Keratinocyte (primary cell): ENCODE results near the gene LSAMP. TPM values are rescaled to one million over a fixed set of nuclear protein-coding genes. Genes with fewer than 3 reads are reported as not detected.

Source experiments
- DNase-seq: peaks from one replicate; pipeline ENCODE4 v3.0.0-alpha.2; 2011; ENCODE audit warnings: low read depth, missing footprints, low spot score
- FAIRE-seq: peaks from 2 replicates; lab custom pipeline; 2011; peaks lifted over from hg19 to GRCh38; lab: Jason Lieb, UNC
- H2AFZ ChIP-seq: 2 replicates; pipeline ENCODE4 v1.6.0; 2012; ENCODE audit warnings: low read length, control low read depth, inconsistent platforms; ENCODE audit not compliant: control insufficient read depth
- H3K27ac ChIP-seq: 2 replicates; pipeline ENCODE4 v1.5.1; 2011; ENCODE audit warnings: low read length; ENCODE audit not compliant: control insufficient read depth, insufficient read depth
- H3K27me3 ChIP-seq: 3 replicates; pipeline ENCODE4 v1.6.0; 2011; ENCODE audit warnings: low read length; ENCODE audit not compliant: control insufficient read depth, insufficient read depth; ENCODE audit errors: extremely low read depth
- H3K36me3 ChIP-seq, 2 experiments: 2 replicates in 1 of 2; 3 replicates in 1 of 2; pipeline ENCODE4 v1.5.1; 2011; ENCODE audit warnings: low read length in 2 of 2, mild to moderate bottlenecking in 1 of 2; ENCODE audit not compliant: control insufficient read depth in 2 of 2, insufficient read depth in 2 of 2; ENCODE audit errors: extremely low read depth in 1 of 2
- H3K4me1 ChIP-seq: 3 replicates; pipeline ENCODE4 v1.5.1; 2011; ENCODE audit warnings: low read length; ENCODE audit not compliant: control insufficient read depth, insufficient read depth; ENCODE audit errors: extremely low read depth
- H3K4me2 ChIP-seq: 3 replicates; pipeline ENCODE4 v1.6.0; 2011; ENCODE audit warnings: low read depth, low read length; ENCODE audit not compliant: control insufficient read depth, insufficient read depth; ENCODE audit errors: extremely low read depth
- H3K4me3 ChIP-seq, 3 experiments: fragments of 200-600 bp in 1 of 3; sonication (generic) in 1 of 3; 2 replicates in 2 of 3; 3 replicates in 1 of 3; pipeline ENCODE4 v1.5.1; 2011 to 2016; ENCODE audit warnings: low read length in 3 of 3, mild to moderate bottlenecking in 3 of 3, control low read depth in 2 of 3, inconsistent platforms in 1 of 3, low read depth in 1 of 3, mixed read lengths in 1 of 3, mixed run types in 1 of 3, moderate library complexity in 1 of 3; ENCODE audit not compliant: control insufficient read depth in 2 of 3, insufficient read depth in 2 of 3; ENCODE audit errors: extremely low read depth in 1 of 3
- H3K79me2 ChIP-seq: 2 replicates; pipeline ENCODE4 v1.6.0; 2012; ENCODE audit warnings: low read length; ENCODE audit not compliant: control insufficient read depth, insufficient read depth
- H3K9ac ChIP-seq: 3 replicates; pipeline ENCODE4 v1.6.0; 2011; ENCODE audit warnings: low read length; ENCODE audit not compliant: control insufficient read depth, insufficient read depth; ENCODE audit errors: extremely low read depth
- H3K9me1 ChIP-seq: 3 replicates; pipeline ENCODE4 v1.6.0; 2011; ENCODE audit warnings: low read length; ENCODE audit not compliant: control insufficient read depth, insufficient read depth; ENCODE audit errors: extremely low read depth
- H3K9me3 ChIP-seq: 2 replicates; pipeline ENCODE4 v1.5.1; 2012; ENCODE audit warnings: low read depth, low read length; ENCODE audit not compliant: control insufficient read depth
- H4K20me1 ChIP-seq: 3 replicates; pipeline ENCODE4 v1.6.0; 2011; ENCODE audit warnings: low read length; ENCODE audit not compliant: control insufficient read depth, insufficient read depth; ENCODE audit errors: extremely low read depth
- CTCF ChIP-seq, 3 experiments: IDR thresholded peaks in 1 of 3; conservative IDR thresholded peaks in 1 of 3; optimal IDR thresholded peaks in 1 of 3; 2 replicates in 2 of 3; 3 replicates in 1 of 3; pipeline versions ENCODE3 to v1.5.1; 2011; ENCODE audit warnings: low read length in 3 of 3, mild to moderate bottlenecking in 3 of 3, moderate library complexity in 2 of 3, control low read depth in 1 of 3, inconsistent platforms in 1 of 3; ENCODE audit not compliant: insufficient read depth in 2 of 3; ENCODE audit errors: extremely low read depth in 1 of 3
- EZH2 ChIP-seq: IDR thresholded peaks from one replicate; pipeline ENCODE4 v1.6.1; 2012; ENCODE audit warnings: inconsistent platforms, mild to moderate bottlenecking, low read length, moderate library complexity
- dilution Hi-C: fragments of 300-500 bp; cut with MboI; formaldehyde crosslinking; loops from one replicate; pipeline ENCODE4 v1.7.0; 2020; ENCODE audit warnings: low sequenced_read_pairs; ENCODE audit not compliant: extremely low pct_ligation_motif_present
- polyA plus RNA-seq, 5 experiments: library from polyadenylated mRNA; depleted of rRNA in 3 of 5; stranded (reverse) in 3 of 5; stranded (forward) in 1 of 5; unstranded in 1 of 5; fragments of >200 nt; gene quantifications; 1 replicate in 1 of 5; 2 replicates in 3 of 5; 3 replicates in 1 of 5; pipeline versions ENCODE4 v1.2.1 to v1.2.3, GENCODE V29; 2011 to 2012; ENCODE audit warnings: missing spikeins in 2 of 5, low read depth in 1 of 5, low replicate concordance in 1 of 5

The LSAMP gene
- polyA plus RNA-seq, 1 donor (not counting 4 experiments of a cell fraction or from before 2014, with no cell fraction given) = 0.12 TPM

- Histone ChIP-seq H3K9ac (no peak overlapping the region), H3K9me1 (no peaks in the 10 kb centered on the region), H3K4me1 (no peaks in the 10 kb centered on the region), H3K79me2 (no peaks in the 10 kb centered on the region), H3K9me3 (no peaks in the 10 kb centered on the region), H3K36me3 (no peaks in the 10 kb centered on the region), H3K27me3 (no peaks in the 10 kb centered on the region), H3K4me3 (no peak overlapping the region), H3K4me2 (no peak overlapping the region), H2AFZ (no peak overlapping the region), H3K27ac (no peak overlapping the region), H4K20me1 (no peaks in the 10 kb centered on the region)
- FAIRE-seq (no peak), DNase-seq (no peak)
- TF ChIP-seq CTCF (optimal IDR thresholded peaks at IDR 0.05 in 1 of 3, IDR thresholded peaks at IDR 0.05 in 1 of 3, conservative IDR thresholded peaks at IDR 0.05 in 1 of 3; ENCODE audit: extremely low read depth in 1 of 3, insufficient read depth in 2 of 3, low read length in 3 of 3) (no peak), EZH2 (no peak)
- dilution Hi-C loops = no loop called here
Measured at GRCh38 chr3:116254541-116254940, 190.7 kb downstream of the LSAMP start.

GRCh38 chr3:116253511-116253910, 191.8 kb downstream of the LSAMP start:
- H2AFZ ChIP-seq = no peak overlapping the region
- FAIRE-seq (no peak), DNase-seq (no peak)
- H3K4me1 ChIP-seq = no peaks in the 10 kb centered on the region
- dilution Hi-C loops = no loop called here
- H3K9me1 ChIP-seq = no peaks in the 10 kb centered on the region
- H3K27ac ChIP-seq = no peak overlapping the region
- H3K27me3 ChIP-seq = no peaks in the 10 kb centered on the region
- no peaks in the 10 kb centered on the region for H3K9me3 ChIP-seq
- no peaks in the 10 kb centered on the region for H3K79me2 ChIP-seq
- no peaks in the 10 kb centered on the region for H4K20me1 ChIP-seq
- H3K9ac ChIP-seq = no peak overlapping the region
- no peak for TF ChIP-seq EZH2
- TF ChIP-seq CTCF (optimal IDR thresholded peaks at IDR 0.05 in 1 of 3, IDR thresholded peaks at IDR 0.05 in 1 of 3, conservative IDR thresholded peaks at IDR 0.05 in 1 of 3; ENCODE audit: extremely low read depth in 1 of 3, insufficient read depth in 2 of 3, low read length in 3 of 3) = no peak
- no peak overlapping the region for H3K4me2 ChIP-seq
- H3K4me3 ChIP-seq = no peak overlapping the region
- H3K36me3 ChIP-seq = no peaks in the 10 kb centered on the region
